Amygdala (tissue), 56 donors: ENCODE data around the gene STK24.

Source experiments
- DNase-seq, 56 donors: peaks; one replicate each; lab custom pipeline; 2025; lab: John Stamatoyannopoulos, UW

Gene STK24

GRCh38 chr13:98536729-98537128, 40.2 kb downstream of the STK24 start:
- no peak for DNase-seq

- peak in 5 of 56 donors; percentile 17 to 34 (median 22) for DNase-seq
Measured at GRCh38 chr13:98535501-98536354, 41.2 kb downstream of the STK24 start.

GRCh38 chr13:98534821-98535220, 42.1 kb downstream of the STK24 start:
- no peak for DNase-seq

GRCh38 chr13:98533912-98534311, 43.0 kb downstream of the STK24 start:
- DNase-seq = no peak

DNA sequence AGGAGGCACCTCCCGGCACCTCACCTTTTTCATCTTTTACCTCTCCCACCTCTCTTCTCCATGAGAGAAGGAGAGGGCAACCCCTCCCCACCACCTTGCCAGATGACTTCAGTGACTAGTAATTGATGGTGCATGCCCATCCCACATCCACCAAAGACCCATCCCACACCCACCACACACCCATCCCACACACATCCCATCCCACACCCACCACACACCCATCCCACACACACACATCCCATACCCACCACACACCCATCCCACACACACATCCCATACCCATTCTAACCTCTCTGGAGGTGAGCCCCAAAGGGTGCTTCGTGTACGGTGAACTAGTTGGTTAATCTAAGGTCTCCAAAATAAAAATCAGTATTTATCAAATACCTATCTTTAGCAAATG, 44.7 kb downstream of the STK24 start:
- DNase-seq = no peak

DNA sequence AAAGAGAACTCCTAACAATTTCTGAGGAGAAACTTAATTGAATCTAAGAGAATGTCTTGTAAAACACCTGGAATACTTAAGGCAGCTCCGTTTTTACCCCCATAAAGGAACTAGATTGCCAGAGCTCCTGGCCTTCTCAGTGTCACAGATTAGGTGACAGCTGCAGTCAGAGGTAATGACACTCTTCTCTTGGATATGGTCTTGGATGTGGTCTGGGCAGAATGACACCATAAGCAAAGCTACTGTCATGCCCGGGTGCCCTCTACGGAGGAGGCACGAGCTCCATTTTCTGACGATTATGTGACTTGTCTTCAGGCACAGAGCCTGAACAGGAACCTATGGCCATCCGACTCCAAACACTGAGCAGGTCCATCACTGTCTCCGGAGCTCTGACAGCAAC, 46.7 kb downstream of the STK24 start:
- DNase-seq = no peak

DNA sequence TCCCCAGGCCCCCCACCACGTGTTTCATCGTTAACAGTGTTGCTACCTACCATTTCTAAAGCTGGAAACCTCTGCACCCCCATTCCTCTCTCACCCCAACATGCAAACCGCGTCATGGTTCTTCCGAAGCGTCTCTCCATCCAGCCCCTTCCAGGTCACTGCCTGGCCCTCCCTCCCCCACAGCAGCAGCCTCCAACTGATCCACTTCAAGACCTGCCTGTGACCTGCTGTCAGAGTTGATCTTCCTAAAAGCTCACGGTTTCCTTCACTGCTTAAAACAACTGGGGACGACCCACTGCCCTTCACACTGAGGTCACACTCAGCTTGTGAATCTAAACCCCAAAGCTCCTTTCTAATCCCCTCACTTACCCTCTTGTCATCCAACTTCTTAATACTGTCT, 47.7 kb downstream of the STK24 start:
- DNase-seq = no peak

GRCh38 chr13:98528663-98529064, 48.2 kb downstream of the STK24 start:
- DNase-seq = peak in 2 of 56 donors; percentile 9 to 37

- no peak for DNase-seq
Measured at GRCh38 chr13:98527526-98527925, 49.4 kb downstream of the STK24 start.

- no peak for DNase-seq
Measured at GRCh38 chr13:98526182-98526512, 50.8 kb downstream of the STK24 start.

GRCh38 chr13:98525456-98526181, 51.3 kb downstream of the STK24 start:
- DNase-seq = no peak

- DNase-seq = no peak
Measured at GRCh38 chr13:98524793-98525192, 52.1 kb downstream of the STK24 start.

DNA sequence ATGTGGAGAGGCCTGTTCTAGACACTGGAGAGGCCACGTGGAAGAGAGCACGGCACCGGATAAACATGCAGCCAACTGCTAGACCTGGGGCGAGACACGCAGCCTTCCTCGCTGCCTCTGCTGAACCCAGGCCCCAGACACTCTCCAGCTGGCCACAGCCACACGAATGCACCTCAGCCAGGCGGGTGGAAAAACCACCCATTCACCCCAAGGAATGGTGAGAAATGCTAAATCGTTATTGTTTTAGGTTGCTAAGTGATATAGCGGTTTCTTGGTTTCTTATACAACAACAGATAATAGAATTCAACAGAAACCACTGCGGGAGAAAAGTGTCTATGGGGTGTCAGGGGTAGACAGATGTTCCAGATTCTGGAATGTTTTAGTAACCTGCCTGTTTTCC, 52.5 kb downstream of the STK24 start:
- DNase-seq = no peak

DNA sequence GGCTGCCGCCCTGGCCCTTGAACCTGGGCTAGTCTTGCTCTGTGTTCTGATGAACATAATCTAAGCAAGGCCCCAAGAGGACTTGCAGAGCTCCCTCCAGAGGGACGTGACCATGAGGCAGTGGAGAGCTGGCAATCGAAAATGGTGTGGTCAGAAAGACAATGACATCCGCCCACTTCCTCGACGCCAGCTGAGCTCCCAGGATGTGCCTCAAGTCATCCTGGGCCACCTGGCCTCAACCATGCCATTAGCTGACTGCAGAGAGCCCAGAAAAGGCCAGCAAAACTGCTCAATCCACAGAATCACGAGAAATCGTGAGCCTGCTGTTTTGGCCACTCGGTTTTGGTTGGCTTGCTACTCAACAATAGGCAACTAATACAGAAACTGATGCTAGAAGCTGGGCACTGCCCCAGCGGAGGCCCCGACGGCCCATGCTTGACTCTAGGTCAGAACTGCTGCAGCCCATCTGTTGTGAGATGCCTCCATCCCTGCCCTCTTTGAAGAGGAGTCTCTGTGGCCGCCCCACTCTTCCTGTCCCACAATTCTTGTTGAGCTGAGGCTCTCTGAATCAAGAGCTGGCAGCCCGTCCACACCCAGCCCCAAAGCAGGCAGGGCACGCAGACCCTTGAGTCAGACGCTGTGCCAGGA, 53.3 kb downstream of the STK24 start:
- no peak for DNase-seq

- DNase-seq = no peak
Measured at GRCh38 chr13:98522371-98522770, 54.5 kb downstream of the STK24 start.

- DNase-seq = peak in 3 of 56 donors; percentile 20 to 36 (median 34)
Measured at GRCh38 chr13:98521461-98522247, 55.3 kb downstream of the STK24 start.

DNA sequence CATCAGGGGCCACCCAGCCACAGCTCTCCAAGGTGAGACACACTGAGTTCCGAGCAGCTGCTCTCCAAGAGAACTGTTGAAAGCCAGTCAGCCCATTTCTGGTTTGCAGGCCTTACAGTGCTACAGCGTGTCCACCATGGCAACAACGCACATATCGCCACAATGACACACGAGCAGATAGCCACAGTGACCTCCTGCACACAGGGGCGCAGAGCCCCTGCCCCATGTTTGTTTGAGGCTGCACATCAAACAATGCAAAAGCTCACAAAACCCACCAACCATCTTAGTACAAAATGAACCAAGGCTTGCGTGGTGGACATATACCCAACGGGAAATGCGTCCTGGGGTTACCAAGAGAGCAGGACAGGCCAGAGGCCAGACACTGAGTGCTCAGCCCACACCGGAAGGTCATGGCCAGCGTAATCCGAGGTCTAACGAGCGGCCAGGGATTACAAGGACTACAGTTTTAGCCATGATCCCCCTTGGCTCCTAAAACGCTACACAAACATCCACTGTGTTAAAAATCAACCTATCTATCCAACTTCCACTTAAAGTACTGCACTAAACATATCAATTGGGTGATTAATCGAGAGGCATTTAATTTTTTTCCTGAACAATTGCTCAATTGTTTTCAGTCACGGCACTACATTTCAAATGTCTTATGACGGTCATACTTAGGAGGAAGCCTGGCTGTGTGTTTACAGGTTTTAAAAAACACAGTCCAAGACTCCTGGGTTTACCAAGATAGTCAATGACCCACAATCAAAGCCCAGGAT, 56.0 kb downstream of the STK24 start:
- no peak for DNase-seq

- no peak for DNase-seq
Measured at GRCh38 chr13:98519976-98520375, 56.9 kb downstream of the STK24 start.

DNA sequence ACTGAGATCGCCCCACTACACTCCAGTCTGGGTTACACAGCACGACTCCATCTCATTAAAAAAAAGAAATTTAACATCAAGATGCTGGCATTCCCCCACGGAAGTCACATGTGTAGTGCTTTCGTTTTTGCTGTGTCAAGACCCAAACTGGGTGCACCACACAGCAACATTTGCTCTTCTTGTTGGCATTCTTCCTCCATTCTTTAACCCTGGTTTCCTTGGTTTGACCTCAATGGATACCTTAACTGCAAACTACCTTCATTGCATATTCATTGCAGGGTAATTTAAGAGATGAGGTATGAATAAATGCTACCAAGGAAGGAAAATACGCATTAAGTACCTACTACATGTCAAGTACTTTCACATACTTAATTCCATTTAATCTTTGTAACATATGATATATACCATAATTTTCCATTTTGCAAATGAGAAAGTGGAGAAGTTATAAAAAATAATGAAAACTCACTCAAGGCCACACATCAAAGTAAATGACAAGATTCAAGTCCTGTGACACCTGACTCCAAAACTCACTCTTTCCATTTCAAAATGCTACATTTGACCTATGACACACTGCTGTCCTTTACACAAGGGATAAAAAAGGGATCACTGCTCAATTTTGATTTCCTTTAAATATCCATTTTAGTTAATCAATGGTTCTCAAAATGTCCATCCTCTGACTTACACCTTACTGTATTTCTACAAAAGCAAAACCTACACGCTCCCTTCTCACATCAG, 59.2 kb downstream of the STK24 start:
- no peak for DNase-seq
